Measurements from ENCODE around the gene COX7A2L.
"Not testable (repeated sequence)": the region's sequence is repeated elsewhere in the genome, so short reads cannot be mapped to it uniquely, and the experiment has no call there.

Gene COX7A2L

GRCh38 chr2:42385225-42385624 lies 24.2 kb upstream of the COX7A2L start:
- Histone ChIP-seq H3K4me3 (ENCODE audit: insufficient read depth, low read depth, low read length) (no peak overlapping the region), H3K9me3 (ENCODE audit: control insufficient read depth, low read length) (no peaks in the 10 kb centered on the region), H3K36me3 (ENCODE audit: control insufficient read depth, insufficient read depth, low read length) (no peaks in the 10 kb centered on the region), H3K27me3 (ENCODE audit: control insufficient read depth, insufficient read depth, low read length, poor library complexity, severe bottlenecking) (no peaks in the 10 kb centered on the region), H3K27ac (ENCODE audit: insufficient read depth, low read depth, low read length, poor library complexity, severe bottlenecking) (no peak overlapping the region), H3K4me1 (ENCODE audit: control insufficient read depth, insufficient read depth, low read length) (no peaks in the 10 kb centered on the region)
- WGBS, 2 experiments, result 75 to 80% methylated on average over 7 of the region's 7 CpGs

GRCh38 chr2:42383855-42384530 lies 23.0 kb upstream of the COX7A2L start:
- no peaks in the 10 kb centered on the region for H3K9me3 ChIP-seq (ENCODE audit: control insufficient read depth, low read length)
- H3K4me3 ChIP-seq (ENCODE audit: insufficient read depth, low read depth, low read length), result no peak overlapping the region
- H3K4me1 ChIP-seq (ENCODE audit: control insufficient read depth, insufficient read depth, low read length), result no peaks in the 10 kb centered on the region
- H3K27me3 ChIP-seq (ENCODE audit: control insufficient read depth, insufficient read depth, low read length, poor library complexity, severe bottlenecking), result no peaks in the 10 kb centered on the region
- no peak overlapping the region for H3K27ac ChIP-seq (ENCODE audit: insufficient read depth, low read depth, low read length, poor library complexity, severe bottlenecking)
- H3K36me3 ChIP-seq (ENCODE audit: control insufficient read depth, insufficient read depth, low read length), result no peaks in the 10 kb centered on the region
- 93% methylated on average over 11 of the region's 11 CpGs for WGBS, 2 experiments

- no peak overlapping the region for H3K4me3 ChIP-seq (ENCODE audit: insufficient read depth, low read depth, low read length)
- H3K36me3 ChIP-seq (ENCODE audit: control insufficient read depth, insufficient read depth, low read length), result no peaks in the 10 kb centered on the region
- H3K27ac ChIP-seq (ENCODE audit: insufficient read depth, low read depth, low read length, poor library complexity, severe bottlenecking), result no peak overlapping the region
- 81 to 82% methylated on average over 4 of the region's 4 CpGs for WGBS, 2 experiments
- no peaks in the 10 kb centered on the region for H3K9me3 ChIP-seq (ENCODE audit: control insufficient read depth, low read length)
- no peaks in the 10 kb centered on the region for H3K4me1 ChIP-seq (ENCODE audit: control insufficient read depth, insufficient read depth, low read length)
- no peaks in the 10 kb centered on the region for H3K27me3 ChIP-seq (ENCODE audit: control insufficient read depth, insufficient read depth, low read length, poor library complexity, severe bottlenecking)
Measured at GRCh38 chr2:42382144-42382543, 21.1 kb upstream of the COX7A2L start.

GRCh38 chr2:42380026-42380425 lies 19.0 kb upstream of the COX7A2L start:
- H3K27ac ChIP-seq (ENCODE audit: insufficient read depth, low read depth, low read length, poor library complexity, severe bottlenecking); H3K4me3 ChIP-seq (ENCODE audit: insufficient read depth, low read depth, low read length); H3K27me3 ChIP-seq (ENCODE audit: control insufficient read depth, insufficient read depth, low read length, poor library complexity, severe bottlenecking); H3K9me3 ChIP-seq (ENCODE audit: control insufficient read depth, low read length); H3K36me3 ChIP-seq (ENCODE audit: control insufficient read depth, insufficient read depth, low read length); H3K4me1 ChIP-seq (ENCODE audit: control insufficient read depth, insufficient read depth, low read length): not testable (repeated sequence)
- 91 to 92% methylated on average over 7 of the region's 7 CpGs for WGBS, 2 experiments

- H3K27me3 ChIP-seq (ENCODE audit: control insufficient read depth, insufficient read depth, low read length, poor library complexity, severe bottlenecking), result no peaks in the 10 kb centered on the region
- no peaks in the 10 kb centered on the region for H3K36me3 ChIP-seq (ENCODE audit: control insufficient read depth, insufficient read depth, low read length)
- no peak overlapping the region for H3K4me3 ChIP-seq (ENCODE audit: insufficient read depth, low read depth, low read length)
- 89 to 99% methylated on average over 9 of the region's 9 CpGs for WGBS, 2 experiments
- no peak overlapping the region for H3K27ac ChIP-seq (ENCODE audit: insufficient read depth, low read depth, low read length, poor library complexity, severe bottlenecking)
- no peaks in the 10 kb centered on the region for H3K9me3 ChIP-seq (ENCODE audit: control insufficient read depth, low read length)
- no peaks in the 10 kb centered on the region for H3K4me1 ChIP-seq (ENCODE audit: control insufficient read depth, insufficient read depth, low read length)
Measured at GRCh38 chr2:42378415-42378814, 17.4 kb upstream of the COX7A2L start.

GRCh38 chr2:42376758-42377157 lies 15.7 kb upstream of the COX7A2L start:
- Histone ChIP-seq H3K27me3 (ENCODE audit: control insufficient read depth, insufficient read depth, low read length, poor library complexity, severe bottlenecking) (no peaks in the 10 kb centered on the region), H3K9me3 (ENCODE audit: control insufficient read depth, low read length) (no peaks in the 10 kb centered on the region), H3K4me1 (ENCODE audit: control insufficient read depth, insufficient read depth, low read length) (no peaks in the 10 kb centered on the region), H3K27ac (ENCODE audit: insufficient read depth, low read depth, low read length, poor library complexity, severe bottlenecking) (no peak overlapping the region), H3K36me3 (ENCODE audit: control insufficient read depth, insufficient read depth, low read length) (no peaks in the 10 kb centered on the region), H3K4me3 (ENCODE audit: insufficient read depth, low read depth, low read length) (no peak overlapping the region)
- 85 to 88% methylated on average over 6 of the region's 7 CpGs for WGBS, 2 experiments

GRCh38 chr2:42372474-42373200 lies 11.6 kb upstream of the COX7A2L start:
- H3K27me3 ChIP-seq (ENCODE audit: control insufficient read depth, insufficient read depth, low read length, poor library complexity, severe bottlenecking), result no peaks in the 10 kb centered on the region
- no peak overlapping the region for H3K4me3 ChIP-seq (ENCODE audit: insufficient read depth, low read depth, low read length)
- H3K27ac ChIP-seq (ENCODE audit: insufficient read depth, low read depth, low read length, poor library complexity, severe bottlenecking), result no peak overlapping the region
- H3K4me1 ChIP-seq (ENCODE audit: control insufficient read depth, insufficient read depth, low read length), result no peaks in the 10 kb centered on the region
- H3K9me3 ChIP-seq (ENCODE audit: control insufficient read depth, low read length), result no peaks in the 10 kb centered on the region
- no peaks in the 10 kb centered on the region for H3K36me3 ChIP-seq (ENCODE audit: control insufficient read depth, insufficient read depth, low read length)
- 68 to 77% methylated on average over 2 to 3 of the region's 3 CpGs for WGBS, 2 experiments

GRCh38 chr2:42371611-42372473 lies 10.8 kb upstream of the COX7A2L start:
- no peak overlapping the region for H3K4me3 ChIP-seq (ENCODE audit: insufficient read depth, low read depth, low read length)
- no peaks in the 10 kb centered on the region for H3K4me1 ChIP-seq (ENCODE audit: control insufficient read depth, insufficient read depth, low read length)
- H3K36me3 ChIP-seq (ENCODE audit: control insufficient read depth, insufficient read depth, low read length), result no peaks in the 10 kb centered on the region
- H3K9me3 ChIP-seq (ENCODE audit: control insufficient read depth, low read length), result no peaks in the 10 kb centered on the region
- 93 to 94% methylated on average over 11 of the region's 11 CpGs for WGBS, 2 experiments
- H3K27me3 ChIP-seq (ENCODE audit: control insufficient read depth, insufficient read depth, low read length, poor library complexity, severe bottlenecking), result no peaks in the 10 kb centered on the region
- H3K27ac ChIP-seq (ENCODE audit: insufficient read depth, low read depth, low read length, poor library complexity, severe bottlenecking), result no peak overlapping the region

- Histone ChIP-seq H3K36me3 (ENCODE audit: control insufficient read depth, insufficient read depth, low read length) (no peaks in the 10 kb centered on the region), H3K4me3 (ENCODE audit: insufficient read depth, low read depth, low read length) (no peak overlapping the region), H3K9me3 (ENCODE audit: control insufficient read depth, low read length) (no peaks in the 10 kb centered on the region), H3K27ac (ENCODE audit: insufficient read depth, low read depth, low read length, poor library complexity, severe bottlenecking) (no peak overlapping the region), H3K4me1 (ENCODE audit: control insufficient read depth, insufficient read depth, low read length) (no peaks in the 10 kb centered on the region), H3K27me3 (ENCODE audit: control insufficient read depth, insufficient read depth, low read length, poor library complexity, severe bottlenecking) (no peaks in the 10 kb centered on the region)
- 92% methylated on average over 5 of the region's 5 CpGs for WGBS, 2 experiments
Measured at GRCh38 chr2:42369532-42370229, 8.7 kb upstream of the COX7A2L start.

All from ectodermal cell (in vitro differentiated cells).